Measurements from ENCODE around the gene UBE2D2.
"Not testable (repeated sequence)": the region's sequence is repeated elsewhere in the genome, so short reads cannot be mapped to it uniquely, and the experiment has no call there.

UBE2D2 gene

DNA sequence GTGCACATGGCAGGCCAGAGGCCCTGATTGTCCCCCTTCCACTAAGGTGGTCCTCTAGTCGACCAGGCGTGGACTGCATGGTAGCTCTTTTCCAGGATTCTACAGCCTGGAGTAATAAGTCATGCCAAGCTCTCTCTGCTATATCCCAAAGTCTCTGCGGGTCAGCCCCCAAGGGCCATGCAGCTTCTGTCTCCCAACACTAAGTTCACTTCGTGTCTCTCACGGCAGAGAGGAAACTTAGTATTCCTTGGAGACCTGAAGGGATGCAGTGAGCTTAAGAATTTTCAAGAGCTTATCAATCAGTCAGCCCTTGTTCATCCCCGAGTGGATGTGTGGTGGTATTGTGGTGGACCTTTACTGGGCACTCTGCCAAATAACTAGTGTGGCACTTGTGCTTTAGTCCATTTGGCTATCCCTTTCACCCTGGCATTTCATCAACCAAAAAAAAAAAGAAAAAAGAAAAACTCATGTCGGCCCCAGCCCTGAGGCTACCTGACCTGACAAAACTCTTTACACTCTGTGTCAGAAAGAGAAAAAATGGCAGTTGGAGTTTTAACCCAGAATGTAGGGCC is 33.2 kb upstream of the UBE2D2 start:
- not testable (repeated sequence) for H3K4me3 Mint-ChIP-seq; H3K27me3 Mint-ChIP-seq (ENCODE audit: low read depth); H3K36me3 Mint-ChIP-seq (ENCODE audit: low read depth); DNase-seq (ENCODE audit: low spot score); H3K27ac Mint-ChIP-seq; H3K9me3 Mint-ChIP-seq; H3K4me1 Mint-ChIP-seq (ENCODE audit: low read depth)

DNA sequence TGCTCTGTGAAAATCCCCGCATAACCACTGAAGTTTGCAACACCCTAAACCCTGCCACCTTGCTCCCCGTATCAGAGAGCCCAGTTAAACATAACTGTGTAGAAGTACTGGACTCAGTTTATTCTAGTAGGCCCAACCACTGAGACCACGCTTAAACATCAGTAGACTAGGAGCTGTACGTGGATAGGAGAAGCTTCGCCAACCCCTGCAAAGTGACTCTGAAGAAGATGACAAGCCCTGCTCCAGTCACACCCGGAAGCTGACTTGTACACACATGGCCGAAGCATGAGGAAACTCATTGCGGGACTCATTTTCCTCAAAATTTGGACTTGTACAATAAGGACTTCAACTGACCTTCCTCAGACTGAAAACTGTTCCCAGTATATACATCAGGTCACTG is 32.4 kb upstream of the UBE2D2 start:
- H3K4me1 Mint-ChIP-seq (ENCODE audit: low read depth); H3K9me3 Mint-ChIP-seq; H3K4me3 Mint-ChIP-seq; H3K27me3 Mint-ChIP-seq (ENCODE audit: low read depth); H3K27ac Mint-ChIP-seq; DNase-seq (ENCODE audit: low spot score); H3K36me3 Mint-ChIP-seq (ENCODE audit: low read depth): not testable (repeated sequence)

- not testable (repeated sequence) for H3K27me3 Mint-ChIP-seq (ENCODE audit: low read depth); H3K4me1 Mint-ChIP-seq (ENCODE audit: low read depth); H3K9me3 Mint-ChIP-seq; DNase-seq (ENCODE audit: low spot score); H3K27ac Mint-ChIP-seq; H3K4me3 Mint-ChIP-seq; H3K36me3 Mint-ChIP-seq (ENCODE audit: low read depth)
Measured at GRCh38 chr5:139530079-139530478, 31.1 kb upstream of the UBE2D2 start.

DNA sequence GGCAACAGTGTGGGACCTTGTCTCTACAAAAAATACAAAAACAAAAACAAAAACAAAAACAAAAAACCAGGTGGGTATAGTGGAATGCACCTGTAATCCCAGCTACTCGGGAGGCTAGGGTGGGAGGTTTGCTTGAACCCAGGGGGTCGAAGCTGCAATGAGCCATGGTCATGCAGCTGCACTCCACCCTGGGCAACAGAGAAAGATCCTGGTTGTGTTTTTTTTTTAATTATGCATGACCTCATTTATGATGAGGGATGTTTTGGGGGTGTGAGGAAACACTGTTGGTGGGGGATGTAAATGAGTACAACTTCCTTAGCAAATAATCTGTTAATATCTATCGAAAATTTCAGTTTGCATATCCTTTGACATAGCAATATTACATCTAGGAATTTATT is 29.4 kb upstream of the UBE2D2 start:
- no peak overlapping the region for H3K27ac Mint-ChIP-seq
- H3K9me3 Mint-ChIP-seq: no peaks in the 10 kb centered on the region
- no peak overlapping the region for H3K4me3 Mint-ChIP-seq
- no peak for DNase-seq (ENCODE audit: low spot score)
- no peaks in the 10 kb centered on the region for H3K27me3 Mint-ChIP-seq (ENCODE audit: low read depth)
- H3K4me1 Mint-ChIP-seq (ENCODE audit: low read depth): no peaks in the 10 kb centered on the region
- H3K36me3 Mint-ChIP-seq (ENCODE audit: low read depth): no peaks in the 10 kb centered on the region

DNA sequence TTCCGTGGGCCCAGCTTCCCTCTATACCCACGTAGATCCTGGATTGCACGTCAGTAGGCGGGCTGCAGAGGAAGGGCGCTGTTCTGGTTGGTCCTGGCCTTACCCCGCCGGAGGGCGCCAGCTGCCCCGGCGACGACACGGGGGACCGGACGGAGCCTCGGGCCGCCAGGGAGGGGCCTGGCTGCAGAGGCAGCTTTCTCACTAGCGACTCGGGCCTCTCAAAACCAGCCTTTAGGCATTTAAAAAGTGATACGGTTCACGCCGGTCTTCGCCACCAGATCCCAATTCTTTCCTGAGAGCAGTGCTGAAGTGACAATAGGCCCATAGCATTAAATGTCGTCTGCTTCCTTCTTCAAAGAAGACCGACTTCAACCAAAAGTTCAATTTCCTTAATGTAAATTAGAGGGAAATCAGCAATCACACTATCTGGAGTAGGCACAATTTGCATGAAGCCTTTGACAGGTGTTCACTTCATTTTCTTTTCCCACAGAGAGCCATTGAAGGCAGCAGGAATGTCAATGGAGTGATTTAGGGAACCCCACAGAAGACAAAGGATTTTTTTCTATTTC is 17.6 kb upstream of the UBE2D2 start:
- H3K4me1 Mint-ChIP-seq (ENCODE audit: low read depth): peaks cover 8% of the 10 kb centered on the region
- H3K4me3 Mint-ChIP-seq: peak overlapping the region; percentile 26
- H3K27ac Mint-ChIP-seq: no peak overlapping the region
- H3K36me3 Mint-ChIP-seq (ENCODE audit: low read depth): no peaks in the 10 kb centered on the region
- no peaks in the 10 kb centered on the region for H3K9me3 Mint-ChIP-seq
- peak; percentile 44 for DNase-seq (ENCODE audit: low spot score)
- H3K27me3 Mint-ChIP-seq (ENCODE audit: low read depth): no peaks in the 10 kb centered on the region

DNA sequence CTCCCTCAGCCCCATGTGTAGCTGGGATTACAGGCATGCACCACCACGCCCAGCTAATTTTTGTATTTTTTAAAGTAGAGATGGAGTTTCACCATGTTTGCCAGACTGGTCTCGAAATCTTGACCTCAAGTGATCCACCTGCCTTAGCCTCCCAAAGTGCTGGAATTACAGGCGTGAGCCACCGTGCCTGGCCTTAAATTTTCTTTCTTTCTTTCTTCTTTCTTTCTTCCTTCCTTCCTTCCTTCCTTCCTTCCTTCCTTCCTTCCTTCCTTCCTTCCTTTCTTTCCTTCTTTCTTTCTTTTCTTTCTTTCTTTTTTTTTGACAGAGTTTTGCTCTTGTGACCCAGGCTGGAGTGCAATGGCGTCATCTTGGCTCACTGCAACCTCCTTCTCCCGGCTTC is 14.5 kb upstream of the UBE2D2 start:
- not testable (repeated sequence) for DNase-seq (ENCODE audit: low spot score); H3K4me3 Mint-ChIP-seq; H3K27ac Mint-ChIP-seq; H3K36me3 Mint-ChIP-seq (ENCODE audit: low read depth); H3K27me3 Mint-ChIP-seq (ENCODE audit: low read depth); H3K9me3 Mint-ChIP-seq
- peaks cover 11% of the 10 kb centered on the region for H3K4me1 Mint-ChIP-seq (ENCODE audit: low read depth)

DNA sequence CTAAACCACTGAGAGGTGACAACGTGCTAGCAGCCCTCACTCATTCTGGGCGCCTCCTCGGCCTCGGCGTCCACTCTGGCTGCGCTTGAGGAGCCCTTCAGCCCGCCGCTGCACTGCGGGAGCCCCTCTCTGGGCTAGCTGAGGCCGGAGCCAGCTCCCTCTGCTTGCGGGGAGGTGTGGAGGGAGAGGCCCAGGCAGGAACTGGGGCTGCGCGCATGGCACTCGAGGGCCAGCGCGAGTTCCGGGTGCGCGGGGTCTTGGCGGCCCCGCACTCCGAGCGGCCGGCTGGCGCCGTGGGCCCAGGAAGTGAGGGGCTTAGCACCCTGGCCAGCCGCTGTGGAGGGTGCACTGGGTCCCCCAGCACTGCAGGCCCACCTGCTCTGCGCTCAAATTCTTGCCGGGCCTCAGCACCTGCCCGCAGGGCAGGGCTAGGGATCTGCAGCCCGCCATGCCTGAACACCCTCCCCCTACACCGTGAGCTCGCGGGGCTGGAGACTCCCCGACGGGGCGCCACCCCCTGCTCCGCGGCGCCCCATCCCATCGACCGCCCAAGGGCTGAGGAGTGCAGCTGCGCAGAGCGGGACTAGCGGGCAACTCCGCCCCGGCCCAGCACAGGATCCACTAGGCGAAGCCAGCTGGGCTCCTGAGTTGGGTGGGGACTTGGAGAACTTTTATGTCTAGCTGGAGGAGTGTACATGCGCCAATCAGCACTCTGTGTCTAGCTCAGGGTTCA is 11.8 kb upstream of the UBE2D2 start:
- H3K27me3 Mint-ChIP-seq (ENCODE audit: low read depth): peaks cover 4% of the 10 kb centered on the region
- H3K4me3 Mint-ChIP-seq: no peak overlapping the region
- peaks cover 5% of the 10 kb centered on the region for H3K9me3 Mint-ChIP-seq
- peaks cover 15% of the 10 kb centered on the region for H3K4me1 Mint-ChIP-seq (ENCODE audit: low read depth)
- H3K36me3 Mint-ChIP-seq (ENCODE audit: low read depth): no peaks in the 10 kb centered on the region
- H3K27ac Mint-ChIP-seq: no peak overlapping the region
- no peak for DNase-seq (ENCODE audit: low spot score)

- H3K9me3 Mint-ChIP-seq: not testable (repeated sequence)
Measured at GRCh38 chr5:139550051-139550872, 10.9 kb upstream of the UBE2D2 start.

GRCh38 chr5:139551191-139551889 is 9.8 kb upstream of the UBE2D2 start:
- Mint-ChIP-seq H3K4me1 (ENCODE audit: low read depth) (peaks cover 15% of the 10 kb centered on the region), H3K9me3 (peaks cover 5% of the 10 kb centered on the region), H3K4me3 (no peak overlapping the region), H3K27ac (no peak overlapping the region), H3K36me3 (ENCODE audit: low read depth) (no peaks in the 10 kb centered on the region), H3K27me3 (ENCODE audit: low read depth) (peaks cover 5% of the 10 kb centered on the region)
- no peak for DNase-seq (ENCODE audit: low spot score)

More at GRCh38 chr5:139550051-139550872, 10.9 kb upstream of the UBE2D2 start:
- not testable (repeated sequence) for H3K27me3 Mint-ChIP-seq (ENCODE audit: low read depth); H3K4me3 Mint-ChIP-seq; DNase-seq (ENCODE audit: low spot score); H3K27ac Mint-ChIP-seq; H3K36me3 Mint-ChIP-seq (ENCODE audit: low read depth)
- H3K4me1 Mint-ChIP-seq (ENCODE audit: low read depth): peaks cover 15% of the 10 kb centered on the region

GRCh38 chr5:139552893-139553575 is 8.1 kb upstream of the UBE2D2 start:
- H3K4me3 Mint-ChIP-seq: no peak overlapping the region
- H3K36me3 Mint-ChIP-seq (ENCODE audit: low read depth): no peaks in the 10 kb centered on the region
- H3K27me3 Mint-ChIP-seq (ENCODE audit: low read depth): peaks cover 5% of the 10 kb centered on the region
- peaks cover 5% of the 10 kb centered on the region for H3K9me3 Mint-ChIP-seq
- peaks cover 15% of the 10 kb centered on the region for H3K4me1 Mint-ChIP-seq (ENCODE audit: low read depth)
- DNase-seq (ENCODE audit: low spot score): no peak
- H3K27ac Mint-ChIP-seq: no peak overlapping the region

DNA sequence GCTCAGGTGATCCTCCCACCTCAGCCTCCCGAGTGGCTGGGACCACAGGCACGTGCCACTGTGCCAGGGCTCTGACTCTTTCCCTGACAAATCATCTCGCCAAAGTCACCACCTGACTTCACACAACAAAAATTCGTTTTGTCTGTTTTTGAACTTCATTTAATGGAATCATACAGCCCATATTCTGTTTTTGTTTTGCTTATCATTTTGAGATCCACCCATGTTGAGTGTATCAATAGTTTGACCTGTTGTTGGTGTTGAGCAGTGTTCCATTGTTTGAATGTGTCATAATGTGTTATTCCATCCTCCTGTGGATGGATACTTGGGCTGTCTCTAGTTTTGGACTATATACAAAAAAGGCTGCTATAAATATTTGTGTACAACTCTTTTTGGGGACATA is 6.9 kb upstream of the UBE2D2 start:
- Mint-ChIP-seq H3K9me3 (peaks cover 5% of the 10 kb centered on the region), H3K4me3 (no peak overlapping the region), H3K27ac (no peak overlapping the region), H3K27me3 (ENCODE audit: low read depth) (peaks cover 5% of the 10 kb centered on the region), H3K4me1 (ENCODE audit: low read depth) (peaks cover 10% of the 10 kb centered on the region), H3K36me3 (ENCODE audit: low read depth) (no peaks in the 10 kb centered on the region)
- DNase-seq (ENCODE audit: low spot score): no peak

- Mint-ChIP-seq H3K27me3 (ENCODE audit: low read depth) (peaks cover 3% of the 10 kb centered on the region), H3K4me1 (ENCODE audit: low read depth) (peaks cover 12% of the 10 kb centered on the region), H3K9me3 (no peaks in the 10 kb centered on the region), H3K36me3 (ENCODE audit: low read depth) (peaks cover 6% of the 10 kb centered on the region), H3K4me3 (no peak overlapping the region), H3K27ac (no peak overlapping the region)
- DNase-seq (ENCODE audit: low spot score): no peak
Measured at GRCh38 chr5:139557811-139558210, 3.3 kb upstream of the UBE2D2 start.
